Activated naive CD8-positive, alpha-beta T cell treated with anti-CD3 and anti-CD28 coated beads for 36 hours (primary cell): ENCODE results near the gene P2RY12. TPM values are rescaled to one million over a fixed set of nuclear protein-coding genes. Genes with fewer than 3 reads are reported as not detected.

Experiments used
- DNase-seq: peaks from one replicate; pipeline ENCODE4 v3.0.0; 2021
- H3K27ac Mint-ChIP-seq: one replicate; pipeline ENCODE4 v1.8.0; 2022; ENCODE audit warnings: mild to moderate bottlenecking, moderate library complexity, mixed read lengths
- H3K27me3 Mint-ChIP-seq: one replicate; pipeline ENCODE4 v1.8.0; 2022; ENCODE audit warnings: mild to moderate bottlenecking, mixed read lengths
- H3K36me3 Mint-ChIP-seq: one replicate; pipeline ENCODE4 v1.8.0; 2021; ENCODE audit warnings: mild to moderate bottlenecking, mixed read lengths
- H3K4me1 Mint-ChIP-seq: one replicate; pipeline ENCODE4 v1.8.0; 2021; ENCODE audit warnings: mixed read lengths
- H3K4me3 Mint-ChIP-seq: one replicate; pipeline ENCODE4 v1.8.0; 2022; ENCODE audit warnings: mild to moderate bottlenecking, moderate library complexity, mixed read lengths
- H3K9me3 Mint-ChIP-seq: one replicate; pipeline ENCODE4 v1.8.0; 2022; ENCODE audit warnings: mixed read lengths
- total RNA-seq, 2 experiments: library from RNA; stranded (reverse); gene quantifications; one replicate each; pipeline ENCODE4 v1.2.3, GENCODE V29; 2021

Gene P2RY12
- total RNA-seq, 2 experiments from 2014 or later: not detected

GRCh38 chr3:151331696-151332095 lies 52.9 kb downstream of the P2RY12 start:
- Mint-ChIP-seq H3K27me3 (peaks cover 12% of the 10 kb centered on the region), H3K9me3 (no peaks in the 10 kb centered on the region)
- no peak for DNase-seq

GRCh38 chr3:151330899-151331298 lies 53.7 kb downstream of the P2RY12 start:
- Mint-ChIP-seq H3K9me3 (no peaks in the 10 kb centered on the region), H3K4me1 (peaks cover 7% of the 10 kb centered on the region), H3K4me3 (no peak overlapping the region), H3K27ac (no peak overlapping the region), H3K36me3 (no peaks in the 10 kb centered on the region), H3K27me3 (peaks cover 18% of the 10 kb centered on the region)
- DNase-seq: no peak

More at GRCh38 chr3:151331696-151332095, 52.9 kb downstream of the P2RY12 start:
- H3K4me1 Mint-ChIP-seq: peaks cover 7% of the 10 kb centered on the region
- H3K27ac Mint-ChIP-seq: no peak overlapping the region
- H3K4me3 Mint-ChIP-seq: no peak overlapping the region
- H3K36me3 Mint-ChIP-seq: no peaks in the 10 kb centered on the region

GRCh38 chr3:151330379-151330778 lies 54.2 kb downstream of the P2RY12 start:
- DNase-seq: no peak
- no peak overlapping the region for H3K27ac Mint-ChIP-seq
- peaks cover 7% of the 10 kb centered on the region for H3K4me1 Mint-ChIP-seq
- peaks cover 18% of the 10 kb centered on the region for H3K27me3 Mint-ChIP-seq
- no peaks in the 10 kb centered on the region for H3K36me3 Mint-ChIP-seq
- no peaks in the 10 kb centered on the region for H3K9me3 Mint-ChIP-seq
- no peak overlapping the region for H3K4me3 Mint-ChIP-seq

GRCh38 chr3:151329363-151329762 lies 55.2 kb downstream of the P2RY12 start, which contains the start of gene P2RY13:
Gene P2RY13 (minus strand): TSS chr3:151329549. CDS start chr3:151329528, 21 bp downstream.
- Mint-ChIP-seq H3K9me3 (no peaks in the 10 kb centered on the region), H3K36me3 (no peaks in the 10 kb centered on the region), H3K27me3 (peaks cover 18% of the 10 kb centered on the region), H3K27ac (no peak within 1 kb of the TSS), H3K4me1 (peaks cover 7% of the 10 kb centered on the region), H3K4me3 (peak within 1 kb of the TSS; percentile 11)
- no peak for DNase-seq

GRCh38 chr3:151328298-151328995 lies 56.1 kb downstream of the P2RY12 start:
- no peaks in the 10 kb centered on the region for H3K9me3 Mint-ChIP-seq
- H3K4me3 Mint-ChIP-seq: peak overlapping the region; percentile 11
- H3K27ac Mint-ChIP-seq: no peak overlapping the region
- no peaks in the 10 kb centered on the region for H3K36me3 Mint-ChIP-seq
- peaks cover 18% of the 10 kb centered on the region for H3K27me3 Mint-ChIP-seq
- DNase-seq: no peak
- H3K4me1 Mint-ChIP-seq: peaks cover 7% of the 10 kb centered on the region

GRCh38 chr3:151327571-151328198 lies 56.9 kb downstream of the P2RY12 start:
- Mint-ChIP-seq H3K4me3 (no peak overlapping the region), H3K36me3 (no peaks in the 10 kb centered on the region), H3K4me1 (peaks cover 7% of the 10 kb centered on the region), H3K27ac (no peak overlapping the region), H3K27me3 (peaks cover 18% of the 10 kb centered on the region), H3K9me3 (no peaks in the 10 kb centered on the region)
- DNase-seq: no peak

GRCh38 chr3:151322511-151322910 lies 62.0 kb downstream of the P2RY12 start:
- no peaks in the 10 kb centered on the region for H3K9me3 Mint-ChIP-seq
- H3K4me3 Mint-ChIP-seq: no peak overlapping the region
- no peak overlapping the region for H3K27ac Mint-ChIP-seq
- no peaks in the 10 kb centered on the region for H3K36me3 Mint-ChIP-seq
- peaks cover 6% of the 10 kb centered on the region for H3K27me3 Mint-ChIP-seq
- DNase-seq: no peak
- peaks cover 5% of the 10 kb centered on the region for H3K4me1 Mint-ChIP-seq

- no peak for DNase-seq
- H3K27me3 Mint-ChIP-seq: peaks cover 6% of the 10 kb centered on the region
- no peak overlapping the region for H3K27ac Mint-ChIP-seq
- no peaks in the 10 kb centered on the region for H3K9me3 Mint-ChIP-seq
- H3K4me1 Mint-ChIP-seq: peaks cover 9% of the 10 kb centered on the region
- no peak overlapping the region for H3K4me3 Mint-ChIP-seq
- H3K36me3 Mint-ChIP-seq: no peaks in the 10 kb centered on the region
These were observed 63.0 kb downstream of the P2RY12 start for GRCh38 chr3:151321526-151321925.

GRCh38 chr3:151320131-151320530 lies 64.4 kb downstream of the P2RY12 start:
- DNase-seq: no peak
- H3K4me3 Mint-ChIP-seq: no peak overlapping the region
- no peak overlapping the region for H3K27ac Mint-ChIP-seq
- H3K27me3 Mint-ChIP-seq: no peaks in the 10 kb centered on the region
- H3K9me3 Mint-ChIP-seq: no peaks in the 10 kb centered on the region
- no peaks in the 10 kb centered on the region for H3K36me3 Mint-ChIP-seq
- peaks cover 14% of the 10 kb centered on the region for H3K4me1 Mint-ChIP-seq

- peaks cover 14% of the 10 kb centered on the region for H3K4me1 Mint-ChIP-seq
- no peaks in the 10 kb centered on the region for H3K9me3 Mint-ChIP-seq
- H3K4me3 Mint-ChIP-seq: no peak overlapping the region
- no peak for DNase-seq
- no peaks in the 10 kb centered on the region for H3K36me3 Mint-ChIP-seq
- no peak overlapping the region for H3K27ac Mint-ChIP-seq
- H3K27me3 Mint-ChIP-seq: no peaks in the 10 kb centered on the region
These were observed 64.9 kb downstream of the P2RY12 start for GRCh38 chr3:151319628-151320027.

- Mint-ChIP-seq H3K36me3 (no peaks in the 10 kb centered on the region), H3K4me1 (peaks cover 14% of the 10 kb centered on the region), H3K27ac (no peak overlapping the region), H3K9me3 (no peaks in the 10 kb centered on the region), H3K4me3 (no peak overlapping the region), H3K27me3 (no peaks in the 10 kb centered on the region)
- no peak for DNase-seq
These were observed 65.6 kb downstream of the P2RY12 start for GRCh38 chr3:151318991-151319390.

- no peaks in the 10 kb centered on the region for H3K36me3 Mint-ChIP-seq
- H3K27ac Mint-ChIP-seq: no peak overlapping the region
- H3K27me3 Mint-ChIP-seq: no peaks in the 10 kb centered on the region
- no peaks in the 10 kb centered on the region for H3K9me3 Mint-ChIP-seq
- no peak overlapping the region for H3K4me3 Mint-ChIP-seq
- DNase-seq: no peak
- H3K4me1 Mint-ChIP-seq: peaks cover 14% of the 10 kb centered on the region
These were observed 66.2 kb downstream of the P2RY12 start for GRCh38 chr3:151318313-151318712.

- no peaks in the 10 kb centered on the region for H3K27me3 Mint-ChIP-seq
- peak; percentile 4 for DNase-seq
- no peak within 1 kb of the TSS for H3K27ac Mint-ChIP-seq
- H3K36me3 Mint-ChIP-seq: no peaks in the 10 kb centered on the region
- no peak within 1 kb of the TSS for H3K4me3 Mint-ChIP-seq
- peaks cover 11% of the 10 kb centered on the region for H3K4me1 Mint-ChIP-seq
- H3K9me3 Mint-ChIP-seq: no peaks in the 10 kb centered on the region
These were observed 68.1 kb downstream of the P2RY12 start, which contains the start of gene GPR87 for GRCh38 chr3:151316267-151316991. Gene GPR87 (minus strand): TSS chr3:151316820. CDS start chr3:151300100, 16,720 bp downstream.

GRCh38 chr3:151315846-151316245 lies 68.7 kb downstream of the P2RY12 start:
- H3K9me3 Mint-ChIP-seq: no peaks in the 10 kb centered on the region
- DNase-seq: no peak
- H3K27ac Mint-ChIP-seq: no peak overlapping the region
- H3K4me1 Mint-ChIP-seq: peaks cover 11% of the 10 kb centered on the region
- no peaks in the 10 kb centered on the region for H3K36me3 Mint-ChIP-seq
- no peaks in the 10 kb centered on the region for H3K27me3 Mint-ChIP-seq
- H3K4me3 Mint-ChIP-seq: no peak overlapping the region

GRCh38 chr3:151315136-151315535 lies 69.4 kb downstream of the P2RY12 start:
- H3K27me3 Mint-ChIP-seq: no peaks in the 10 kb centered on the region
- H3K36me3 Mint-ChIP-seq: no peaks in the 10 kb centered on the region
- H3K4me3 Mint-ChIP-seq: no peak overlapping the region
- H3K9me3 Mint-ChIP-seq: no peaks in the 10 kb centered on the region
- no peak for DNase-seq
- no peak overlapping the region for H3K27ac Mint-ChIP-seq
- peaks cover 11% of the 10 kb centered on the region for H3K4me1 Mint-ChIP-seq
